K562 (cell line): ENCODE data around the gene ZNF609.

Experiments
- EGR1 ChIP-seq: fragments of 450-650 bp; conservative IDR thresholded peaks from 2 replicates; pipeline ENCODE4 v1.6.1; 2017; ENCODE audit warnings: mild to moderate bottlenecking
- NFIX ChIP-seq: fragments of 250-450 bp; sonication (Bioruptor Pico); IDR thresholded peaks from 2 replicates; pipeline ENCODE4 v1.4.0; 2020; ENCODE audit warnings: low read depth, mild to moderate bottlenecking, moderate library complexity
- SMARCA4 ChIP-seq: fragments of 450-650 bp; IDR thresholded peaks from 2 replicates; pipeline ENCODE4 v1.6.1; 2016

DNA sequence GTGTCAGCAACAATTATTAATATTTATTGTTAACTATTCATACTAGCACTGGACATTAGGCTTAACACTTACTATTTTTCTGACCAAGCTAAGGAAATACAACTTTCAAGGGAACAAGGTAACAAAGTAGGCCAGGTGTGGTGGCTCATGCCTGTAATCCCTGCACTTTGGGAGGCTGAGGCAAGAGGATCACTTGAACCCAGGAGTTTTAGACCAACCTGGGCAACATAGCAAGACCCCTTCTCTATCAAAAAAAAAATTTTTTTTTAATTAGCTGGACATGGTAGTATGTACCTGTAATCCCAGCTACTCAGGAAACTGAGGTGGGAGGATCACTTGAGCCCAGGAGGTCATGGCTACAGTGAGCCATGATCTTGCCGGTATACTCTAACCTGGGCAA is 183.3 kb downstream of the ZNF609 start:
- TF ChIP-seq SMARCA4: no peak
- no peak for TF ChIP-seq NFIX
- TF ChIP-seq EGR1: no peak
